NCI-H82 treated with DMSO at 0.1 percent for 48 hours (cell line): ENCODE data around the gene ALK.
A peak's percentile ranks its signal among the peaks of the same experiment; 100 is the strongest.

Source experiments
- DNase-seq: peaks from one replicate; lab custom pipeline; 2025; ENCODE audit not compliant: unreplicated experiment; lab: John Stamatoyannopoulos, UW

ALK gene

DNA sequence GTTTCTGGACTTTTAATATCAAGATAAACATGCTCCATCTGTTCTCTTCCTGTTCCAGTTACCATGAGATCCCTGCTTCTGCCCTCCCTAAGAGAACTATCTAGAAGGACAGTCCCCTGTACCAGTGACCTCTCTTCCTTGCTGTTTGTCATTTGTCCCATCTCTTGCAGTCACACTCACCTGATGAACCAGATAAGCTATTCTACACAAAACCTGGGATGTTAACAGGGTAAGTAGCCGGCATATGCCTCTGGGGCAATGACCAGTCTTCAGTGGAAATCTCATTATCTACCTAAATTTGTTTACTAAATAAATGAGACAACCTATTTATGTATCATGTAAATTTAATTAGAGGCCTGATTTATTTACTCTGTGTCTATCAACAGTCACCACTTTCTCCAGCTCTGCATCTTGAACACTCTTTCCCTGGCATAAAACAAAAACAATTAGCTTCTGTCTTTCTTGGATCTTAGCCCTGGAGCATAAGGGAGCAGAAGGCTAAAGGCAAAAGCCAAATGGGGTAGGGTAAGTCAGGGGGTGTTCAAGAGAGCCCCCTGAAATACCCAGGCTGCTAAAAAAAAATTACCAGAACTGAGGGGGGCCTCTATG, 337.7 kb downstream of the ALK start:
- DNase-seq = peak; percentile 40

DNA sequence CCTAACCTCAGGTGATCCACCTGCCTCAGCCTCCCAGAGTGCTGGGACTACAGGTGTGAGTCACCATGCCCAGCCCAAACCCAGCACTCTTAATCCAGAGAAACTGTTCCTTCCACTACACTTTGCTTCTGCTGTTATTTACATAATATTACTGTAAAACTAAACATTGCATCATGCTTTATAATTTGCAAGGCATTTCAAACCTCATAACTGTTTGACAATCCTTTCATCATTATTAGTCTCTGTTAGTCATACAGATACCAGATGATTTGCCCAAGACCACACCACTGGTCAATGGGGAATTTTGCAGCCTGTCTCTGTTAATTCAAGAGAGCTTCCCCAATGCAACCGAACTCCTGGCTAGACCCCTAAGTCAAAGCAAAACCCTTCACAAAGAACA, 338.3 kb downstream of the ALK start:
- DNase-seq = no peak

DNA sequence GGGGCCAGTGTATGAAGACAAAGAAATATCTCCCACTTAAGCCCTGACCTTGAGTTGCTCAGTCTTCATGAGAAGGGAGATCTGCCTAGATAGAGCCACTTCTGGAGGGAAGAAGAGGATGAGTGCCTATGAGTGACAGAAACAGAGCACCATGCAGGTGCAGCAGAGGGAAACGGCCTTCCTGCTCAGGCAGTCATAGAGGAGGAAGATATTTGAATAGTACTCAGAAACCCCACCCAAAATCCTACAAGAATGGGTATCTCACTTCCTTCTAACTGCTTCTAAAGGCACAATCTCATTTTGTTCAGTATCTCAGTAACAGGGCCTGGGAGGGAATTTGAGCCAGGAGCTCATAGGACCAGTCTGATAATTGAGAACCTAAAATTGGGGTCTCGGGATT, 339.3 kb downstream of the ALK start:
- DNase-seq = no peak

DNA sequence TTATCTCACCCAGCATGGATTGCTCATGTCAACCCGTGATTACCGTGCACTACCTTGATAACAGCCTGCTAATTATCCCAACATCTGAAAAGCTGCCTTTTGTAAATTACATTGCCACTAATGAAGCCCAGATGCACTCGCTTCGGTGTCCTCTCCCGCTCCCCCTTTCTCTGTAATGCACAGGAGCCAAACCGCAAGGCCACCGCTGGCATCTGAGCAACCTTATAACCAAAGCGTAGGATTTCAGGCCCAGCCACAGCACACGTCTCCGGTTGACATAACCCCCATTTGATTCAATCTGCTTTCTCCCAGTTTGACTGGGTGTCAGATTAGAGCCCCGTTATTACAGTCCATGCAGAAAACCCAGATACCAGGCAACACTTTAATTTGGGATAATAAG, 341.2 kb downstream of the ALK start:
- DNase-seq = no peak

DNA sequence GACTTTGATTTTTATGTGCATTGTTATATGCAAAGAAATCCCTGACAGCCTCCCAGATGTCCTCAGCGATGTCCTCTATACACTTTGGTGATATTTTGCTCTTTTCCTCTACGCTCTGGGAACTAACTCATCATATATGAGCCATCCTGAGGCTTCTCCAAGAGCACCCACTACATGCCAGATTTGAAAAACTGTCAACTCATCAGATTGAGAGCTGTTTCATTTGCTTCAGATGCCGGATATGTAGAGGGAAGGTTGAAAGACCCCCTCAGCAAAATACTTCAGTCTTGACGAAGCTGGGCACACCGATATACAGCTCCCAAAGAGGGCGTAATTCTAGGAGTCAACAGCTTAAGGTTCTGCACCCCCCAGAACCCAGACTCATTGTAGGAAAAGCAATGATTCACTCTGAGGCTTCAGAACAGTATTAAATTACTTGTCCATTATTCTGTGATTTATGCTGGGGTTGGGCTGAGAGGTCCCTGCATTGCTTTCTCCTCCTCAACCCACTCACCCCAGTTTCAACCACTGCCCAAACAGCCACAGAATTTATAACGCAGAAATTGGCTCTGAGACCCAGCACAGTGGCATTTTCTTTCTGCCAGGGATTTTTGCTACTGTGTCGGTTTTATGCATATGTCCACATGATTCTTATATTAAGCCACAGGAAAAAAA, 341.8 kb downstream of the ALK start:
- no peak for DNase-seq

DNA sequence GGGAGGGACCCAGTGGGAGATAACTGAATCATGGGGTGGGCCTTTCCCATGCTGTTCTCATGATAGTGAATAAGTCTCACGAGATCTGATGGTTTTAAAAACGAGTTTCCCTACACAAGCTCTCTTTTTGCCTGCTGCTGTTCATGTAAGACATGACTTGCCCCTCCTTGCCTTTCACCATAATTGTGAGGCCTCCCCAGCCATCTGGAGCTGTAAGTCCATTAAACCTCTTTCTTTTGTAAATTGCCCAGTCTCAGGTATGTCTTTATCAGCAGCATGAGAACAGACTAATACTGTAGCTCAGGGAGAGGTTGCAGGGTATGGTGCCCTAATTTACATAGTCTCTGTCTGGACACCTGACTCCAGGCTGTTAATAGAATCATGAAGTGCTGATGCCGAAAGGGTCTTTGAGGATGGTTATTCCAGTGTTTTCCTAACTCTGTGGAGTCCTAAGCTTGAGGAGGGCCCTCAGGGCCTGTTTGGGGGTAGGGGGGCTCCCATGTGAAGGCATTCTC, 343.2 kb downstream of the ALK start:
- peak; percentile 11 for DNase-seq

DNA sequence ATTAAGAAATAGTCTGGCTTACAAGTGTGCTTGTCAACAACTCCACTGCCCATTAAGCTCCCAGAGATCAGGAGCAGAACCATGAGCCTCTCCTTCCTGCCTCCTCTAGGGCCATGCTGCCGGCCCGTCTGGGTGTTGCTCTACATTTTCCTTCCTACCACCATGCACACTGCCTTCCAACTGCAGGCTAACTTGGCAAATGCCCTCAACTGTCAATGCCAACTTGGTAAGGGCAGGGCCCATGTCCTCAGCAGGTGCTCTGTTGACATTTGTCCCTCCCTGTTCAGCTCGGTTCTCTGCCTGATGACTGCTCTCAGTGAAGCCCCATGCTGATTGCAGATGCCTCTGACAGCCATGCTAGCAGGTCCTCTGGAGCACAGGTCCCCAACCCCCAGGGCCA, 345.2 kb downstream of the ALK start:
- no peak for DNase-seq

DNA sequence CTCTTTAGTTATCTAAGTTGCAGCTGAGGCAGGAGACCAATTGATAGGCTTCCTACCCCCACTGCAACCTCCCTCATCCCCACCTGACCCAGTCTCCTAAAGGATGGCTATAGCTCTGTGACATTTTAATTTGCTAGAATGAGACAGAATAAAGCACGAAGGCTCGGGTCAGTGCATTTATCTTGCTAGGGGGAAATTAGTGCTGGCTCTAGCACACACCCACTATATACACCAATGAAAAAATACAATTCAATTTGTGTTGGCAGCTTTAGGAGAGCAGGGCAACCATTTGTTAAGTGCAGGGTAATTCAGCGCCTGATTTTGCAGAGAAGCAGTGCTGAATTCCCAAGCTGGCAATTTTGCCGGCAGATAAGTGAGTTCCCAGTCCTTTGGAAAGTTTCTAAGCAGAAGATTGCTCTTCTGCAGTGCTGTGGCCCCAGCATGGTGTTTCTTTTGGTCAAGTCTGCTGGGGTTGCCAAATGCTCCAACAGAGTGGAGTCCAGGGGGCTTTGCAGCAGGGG, 346.0 kb downstream of the ALK start:
- no peak for DNase-seq

DNA sequence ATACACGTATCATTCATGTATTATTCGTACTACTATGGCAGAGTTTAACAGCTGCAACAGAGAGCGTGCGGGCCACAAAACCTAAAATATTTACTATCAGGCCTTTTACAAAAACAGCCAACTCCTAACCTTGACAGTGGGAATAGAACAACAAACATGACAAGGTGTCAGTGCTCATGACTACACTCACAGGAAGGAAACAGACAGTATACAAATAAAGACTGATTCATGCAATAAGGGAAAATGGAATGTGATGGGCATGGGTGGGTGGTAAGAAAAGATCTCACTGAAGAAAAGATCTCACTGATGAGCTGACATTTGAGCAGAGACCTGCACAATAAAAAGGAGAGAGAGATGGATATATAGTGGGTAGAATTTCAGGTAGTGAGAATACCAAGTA, 347.8 kb downstream of the ALK start:
- DNase-seq = no peak

DNA sequence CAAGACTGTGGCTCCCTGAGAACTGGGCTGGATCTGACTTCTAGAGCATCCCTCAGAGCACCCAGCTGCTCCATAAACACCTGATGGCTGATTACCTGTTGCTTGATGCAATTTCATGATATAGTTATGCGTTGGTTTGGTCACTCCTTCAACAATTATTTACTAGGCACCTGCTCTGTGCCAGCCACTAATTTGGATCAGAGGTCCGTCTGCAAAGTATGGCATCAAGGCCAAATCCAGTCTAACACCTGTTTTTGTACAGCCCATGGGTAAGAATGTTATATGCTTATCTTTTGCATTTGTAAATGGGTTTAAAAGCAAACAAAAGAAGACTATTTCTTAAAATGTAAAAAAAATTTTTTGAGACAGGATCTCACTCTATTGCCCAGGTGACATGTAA, 348.2 kb downstream of the ALK start:
- DNase-seq = no peak

DNA sequence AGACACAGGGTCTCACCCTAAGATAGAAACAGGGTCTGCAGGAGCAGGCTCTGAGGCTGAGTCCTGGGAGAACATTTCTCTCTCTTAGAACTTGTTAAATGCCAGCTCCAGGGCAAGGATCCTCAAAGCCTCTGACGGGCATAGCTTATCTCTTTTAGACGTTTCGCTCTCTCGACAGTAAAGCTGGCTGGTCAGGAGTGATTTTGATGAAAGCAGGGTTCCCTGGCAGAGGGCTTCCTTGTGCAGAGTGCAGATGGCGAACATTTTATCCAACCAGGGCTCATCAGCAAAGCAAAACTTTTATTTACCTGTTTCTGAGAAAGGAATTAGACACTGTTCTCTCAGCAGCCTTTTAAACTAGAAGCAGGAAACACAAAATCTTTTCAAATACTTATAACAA, 350.8 kb downstream of the ALK start:
- no peak for DNase-seq

DNA sequence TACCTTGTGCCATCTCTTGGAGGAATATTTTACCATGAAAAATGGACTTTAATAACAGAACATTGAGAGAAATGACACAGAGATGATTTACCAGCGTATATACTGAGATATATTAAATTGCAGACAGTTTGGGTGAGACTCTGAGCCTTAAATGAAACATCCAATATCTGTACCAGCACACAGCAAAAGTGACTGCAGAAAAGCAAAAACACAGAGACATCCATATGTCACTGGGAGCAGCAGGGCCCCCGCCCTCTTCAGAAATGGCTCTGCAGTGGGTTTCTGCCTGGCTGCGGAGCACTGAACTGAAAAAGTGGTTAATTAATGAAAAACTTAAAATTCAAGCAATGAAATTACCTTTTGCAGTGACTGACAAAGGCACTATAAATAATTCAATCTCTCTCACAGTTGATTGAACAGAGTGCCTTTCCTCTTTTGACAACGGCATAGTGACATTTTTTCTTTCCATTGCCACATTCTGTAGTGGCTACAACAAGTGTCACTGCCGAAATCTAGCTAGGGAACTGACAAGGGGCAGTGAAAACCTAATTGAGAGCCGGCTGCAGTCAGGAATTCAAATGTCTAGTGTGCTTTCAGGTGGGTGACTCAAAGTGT, 353.4 kb downstream of the ALK start:
- no peak for DNase-seq

DNA sequence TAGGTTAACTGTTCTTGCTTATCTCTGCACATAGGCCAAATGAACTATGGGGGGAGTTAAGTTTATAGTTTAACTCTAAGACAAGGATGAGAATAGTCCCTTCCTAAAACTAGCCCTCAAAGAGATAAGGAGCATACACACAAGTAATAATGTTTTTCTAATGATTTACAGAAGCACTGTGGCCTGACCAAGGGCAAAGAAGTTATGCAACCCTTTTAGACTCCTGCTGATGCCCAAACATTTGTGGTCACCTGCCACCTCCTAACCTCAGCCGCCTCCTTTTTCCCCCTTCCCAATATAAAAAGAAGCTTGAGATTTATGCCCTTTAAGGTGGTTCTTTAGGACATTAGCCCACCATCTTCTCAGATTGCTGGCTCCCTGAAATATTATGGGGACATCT, 357.7 kb downstream of the ALK start:
- no peak for DNase-seq

DNA sequence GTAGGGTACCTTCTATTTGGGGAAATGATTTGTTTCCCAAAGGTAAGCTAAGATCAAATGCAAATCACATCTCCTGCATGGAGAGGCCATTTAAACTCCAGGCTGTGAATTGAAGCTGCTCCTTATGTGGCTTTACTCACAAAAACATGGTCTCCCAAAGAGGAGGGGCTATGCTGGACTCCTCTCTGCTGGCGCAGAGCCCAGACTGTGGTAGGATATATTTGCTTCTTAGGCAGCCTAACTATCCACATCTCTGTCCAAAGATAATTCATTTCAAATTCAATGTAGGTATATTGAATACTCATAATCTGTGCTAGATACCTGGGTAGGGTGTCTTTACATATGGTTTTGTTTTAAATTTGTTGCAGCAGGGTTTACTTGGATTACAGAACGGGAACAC, 358.5 kb downstream of the ALK start:
- DNase-seq = peak; percentile 25

DNA sequence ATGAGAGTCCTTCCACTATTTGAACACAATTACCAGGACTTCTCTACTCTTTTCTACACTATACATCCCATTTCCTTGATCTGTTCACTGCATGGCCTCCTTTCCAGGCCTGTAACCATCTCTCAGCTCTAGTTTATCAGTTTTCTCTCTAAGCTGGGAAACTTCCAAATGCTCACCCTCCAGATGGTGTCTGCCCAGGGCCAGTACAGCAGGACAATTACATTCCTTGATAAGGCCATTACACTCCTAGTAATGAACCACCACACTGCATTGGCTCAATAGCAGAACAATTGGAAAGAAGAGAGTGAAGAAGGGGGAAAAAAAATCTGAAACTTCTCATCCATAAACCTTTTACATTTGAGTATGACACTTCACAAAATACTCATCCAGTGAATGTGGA, 359.1 kb downstream of the ALK start:
- DNase-seq = no peak

DNA sequence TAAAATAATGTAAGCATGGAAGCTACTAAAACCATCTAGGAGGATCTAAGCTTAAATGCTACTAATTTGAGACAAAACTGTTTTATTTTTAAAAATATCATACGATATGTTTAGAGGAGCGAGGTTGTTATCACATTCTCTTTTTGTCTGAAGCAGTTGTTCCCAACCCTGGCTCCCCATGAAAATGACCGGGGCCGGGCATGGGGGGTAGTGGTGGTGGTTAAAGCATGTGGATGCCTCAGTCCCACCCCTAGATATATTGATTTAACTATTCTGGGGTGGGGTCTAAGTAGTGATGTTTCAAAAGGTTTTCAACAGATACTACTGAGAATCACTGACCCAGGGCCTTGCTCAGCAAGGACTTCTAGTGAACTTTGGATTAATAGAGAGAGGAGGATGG, 359.8 kb downstream of the ALK start:
- no peak for DNase-seq

DNA sequence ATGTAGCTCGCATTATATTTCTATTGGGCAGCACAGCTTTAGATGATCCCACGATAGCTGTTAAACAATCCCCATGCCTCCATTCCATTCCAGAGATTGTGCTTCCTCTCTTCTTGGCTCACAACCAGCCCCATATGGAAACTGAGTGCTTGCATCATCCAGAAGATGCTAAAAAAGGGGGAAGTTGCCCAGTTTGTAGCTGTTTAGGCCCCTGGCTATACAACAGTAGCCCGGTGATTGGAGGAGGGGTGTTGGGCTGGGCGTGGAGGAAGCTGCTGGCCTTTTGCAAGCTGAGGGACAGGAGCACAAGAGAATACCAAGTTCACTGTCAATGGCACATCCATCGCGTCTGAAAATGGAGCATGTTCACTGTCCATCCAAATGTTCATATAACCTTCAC, 360.2 kb downstream of the ALK start:
- no peak for DNase-seq

DNA sequence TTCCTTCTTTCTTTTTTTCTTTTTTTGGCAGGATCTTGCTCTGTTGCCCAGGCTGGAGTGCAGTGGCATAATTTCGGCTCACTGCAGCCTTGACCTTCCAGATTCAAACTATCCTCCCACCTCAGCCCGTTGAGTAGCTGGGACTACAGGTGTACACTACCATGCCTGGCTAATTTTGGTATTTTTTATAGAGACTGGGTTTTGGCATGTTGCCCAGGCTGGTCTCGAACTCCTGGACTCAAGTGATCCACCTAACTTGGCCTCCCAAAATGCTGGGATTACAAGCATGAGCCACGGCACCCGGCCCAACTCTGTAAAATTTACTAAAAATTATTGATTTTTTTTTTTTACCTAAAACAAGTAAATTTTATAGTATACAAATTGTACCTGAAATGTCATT, 360.8 kb downstream of the ALK start:
- DNase-seq = no peak

DNA sequence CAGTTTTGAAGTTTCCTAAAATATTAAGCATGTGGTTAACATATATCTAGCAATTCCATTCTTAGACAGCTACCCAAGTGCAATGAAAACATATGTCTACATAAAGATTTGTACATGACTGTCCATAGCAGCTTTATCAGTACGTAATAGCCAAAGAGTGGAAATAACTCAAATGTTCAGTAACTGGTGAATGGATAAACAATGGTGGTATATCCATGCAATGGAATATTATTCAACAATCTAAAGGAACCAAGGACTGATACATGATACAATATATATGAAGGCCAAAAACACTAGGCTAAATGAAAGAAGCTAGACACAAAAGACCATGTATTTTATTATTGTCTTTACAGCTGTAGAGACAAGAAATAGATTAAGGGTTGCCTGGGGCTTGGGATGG, 361.4 kb downstream of the ALK start:
- DNase-seq = no peak

DNA sequence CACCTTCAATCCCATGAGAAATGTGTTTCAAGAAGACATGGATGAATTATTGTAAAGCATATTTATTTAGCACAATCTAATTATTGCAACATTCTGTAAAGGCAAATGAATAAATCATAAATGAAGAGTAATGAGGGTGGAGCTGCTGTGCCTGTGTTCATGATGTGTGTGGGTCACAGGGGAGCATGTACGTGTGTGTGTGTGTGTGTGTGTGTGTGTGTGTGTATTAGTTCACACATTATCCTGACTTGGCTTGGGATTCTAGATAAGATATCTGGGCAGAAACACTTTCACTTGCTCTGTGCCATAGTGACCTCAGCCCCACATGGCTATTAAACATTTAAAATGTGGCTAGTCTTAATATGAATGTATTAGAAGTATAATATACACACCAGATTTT, 361.8 kb downstream of the ALK start:
- no peak for DNase-seq

DNA sequence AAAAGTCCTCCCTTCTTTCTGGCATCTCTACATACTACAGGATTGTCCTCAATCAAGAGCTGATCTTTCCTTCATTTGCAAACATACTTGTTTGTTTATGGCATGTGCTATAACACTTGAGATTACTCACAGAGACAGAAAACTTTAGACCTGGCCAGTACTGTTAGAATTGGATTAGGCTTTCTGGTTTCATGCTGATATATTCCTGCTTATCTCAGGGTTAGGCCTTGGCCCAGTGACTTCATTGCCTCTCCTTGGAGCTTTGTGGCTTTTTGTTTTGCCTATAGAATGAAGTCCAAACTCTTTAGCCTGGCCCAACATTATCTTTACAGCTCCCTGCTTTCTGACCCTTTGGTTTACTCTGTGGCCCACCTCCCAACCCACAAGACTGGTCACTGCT, 363.3 kb downstream of the ALK start:
- DNase-seq = no peak

DNA sequence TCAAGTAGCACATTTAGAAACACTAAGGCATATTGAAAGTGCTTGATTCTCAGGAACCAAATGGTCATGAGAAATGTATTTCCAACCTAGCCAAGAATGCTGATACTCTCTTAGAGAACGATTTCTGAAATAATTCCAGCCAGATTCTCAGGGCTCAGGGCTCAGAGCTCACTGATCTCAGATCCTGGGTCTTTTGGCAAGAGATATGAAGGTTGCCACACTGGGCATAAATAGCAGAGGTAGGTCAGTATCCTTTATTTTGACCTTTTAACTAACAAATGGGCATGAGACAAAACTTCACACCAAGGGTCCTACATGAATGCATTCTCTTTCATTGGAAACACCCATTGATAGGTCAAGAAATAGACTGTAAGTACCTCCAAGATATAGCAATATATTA, 364.1 kb downstream of the ALK start:
- DNase-seq = no peak

DNA sequence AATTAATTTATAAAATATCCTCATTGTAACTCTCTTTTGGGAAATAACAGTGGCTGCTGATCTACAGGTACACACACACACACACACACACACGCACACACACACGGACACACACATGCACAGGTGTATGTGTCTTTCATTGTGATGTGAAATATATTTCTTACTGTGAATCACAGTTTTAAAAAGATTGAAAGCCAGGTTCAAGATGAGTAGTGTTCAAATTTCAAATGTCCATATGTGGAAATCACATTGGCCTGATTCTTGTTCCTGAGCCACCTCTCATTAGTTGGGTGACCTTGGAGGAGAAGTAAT, 372.4 kb downstream of the ALK start:
- no peak for DNase-seq
